GM21367 (cell line): Measurements from ENCODE around the gene ALDH3A1.

Experiments
- ATAC-seq: cut with Tn5 transposase; IDR thresholded peaks from one replicate; pipeline ENCODE4 v1.9.1; 2021; ENCODE audit not compliant: unreplicated experiment

Gene ALDH3A1

GRCh38 chr17:19760746-19761145, 12.6 kb upstream of the ALDH3A1 start:
- ATAC-seq, result no peak

- no peak for ATAC-seq
Observed at GRCh38 chr17:19759568-19760549, 11.8 kb upstream of the ALDH3A1 start.

- ATAC-seq, result no peak
Observed at GRCh38 chr17:19757536-19758180, 9.6 kb upstream of the ALDH3A1 start.

- no peak for ATAC-seq
Observed at GRCh38 chr17:19756546-19756945, 8.4 kb upstream of the ALDH3A1 start.

- ATAC-seq, result no peak
Observed at GRCh38 chr17:19755821-19756510, 7.9 kb upstream of the ALDH3A1 start.

GRCh38 chr17:19755392-19755791, 7.3 kb upstream of the ALDH3A1 start:
- ATAC-seq, result no peak

GRCh38 chr17:19753661-19754463, 5.8 kb upstream of the ALDH3A1 start:
- no peak for ATAC-seq

- ATAC-seq, result no peak
Observed at GRCh38 chr17:19753051-19753509, 5.0 kb upstream of the ALDH3A1 start.

GRCh38 chr17:19752216-19753050, 4.3 kb upstream of the ALDH3A1 start:
- ATAC-seq, result no peak

- no peak for ATAC-seq
Observed at GRCh38 chr17:19750835-19751234, 2.7 kb upstream of the ALDH3A1 start.

GRCh38 chr17:19750020-19750572, 2.0 kb upstream of the ALDH3A1 start:
- no peak for ATAC-seq

- no peak for ATAC-seq
Observed at GRCh38 chr17:19748807-19749193, 702 bp upstream of the ALDH3A1 start.

GRCh38 chr17:19747159-19747719, 859 bp downstream of the ALDH3A1 start:
- ATAC-seq, result no peak

- ATAC-seq, result no peak
Observed at GRCh38 chr17:19746517-19746916, 1.6 kb downstream of the ALDH3A1 start.

GRCh38 chr17:19744922-19745757, 3.0 kb downstream of the ALDH3A1 start:
- no peak for ATAC-seq

- no peak for ATAC-seq
Observed at GRCh38 chr17:19744492-19744891, 3.6 kb downstream of the ALDH3A1 start.

- ATAC-seq, result no peak
Observed at GRCh38 chr17:19743101-19744100, 4.7 kb downstream of the ALDH3A1 start.
